HG02588 (cell line): Measurements from ENCODE around the gene DCST2.

Experiments used
- ATAC-seq: cut with Tn5 transposase; IDR thresholded peaks from one replicate; pipeline ENCODE4 v1.9.1; 2021; ENCODE audit warnings: mild to moderate bottlenecking, moderate library complexity; ENCODE audit not compliant: unreplicated experiment

DCST2 gene

DNA sequence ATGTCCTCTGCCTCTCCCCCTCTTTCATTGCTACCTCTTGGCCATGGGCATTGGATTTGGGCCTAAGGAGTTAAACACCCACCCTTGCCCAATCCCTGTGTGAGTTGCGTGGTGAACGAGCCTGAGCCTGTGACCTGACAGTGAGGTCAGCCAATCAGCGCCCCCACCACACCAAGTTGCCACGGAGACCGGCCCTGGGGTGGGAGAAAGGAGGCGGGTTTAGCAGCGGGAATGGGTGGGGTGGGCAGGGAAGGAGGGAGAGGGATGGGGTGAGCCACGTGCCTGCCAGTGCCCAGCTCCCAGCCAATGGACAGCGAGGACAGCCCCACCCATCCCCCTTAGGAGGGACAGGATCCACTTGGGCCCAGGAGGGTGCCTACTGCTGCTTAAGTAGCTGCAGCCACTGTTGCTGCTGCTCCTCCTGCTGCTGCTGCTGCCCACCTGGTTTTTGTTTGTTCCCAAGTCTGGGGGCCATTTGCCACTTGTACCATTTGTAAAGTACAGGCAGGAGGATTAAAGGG, 21.5 kb downstream of the DCST2 start:
- no peak for ATAC-seq

- no peak for ATAC-seq
Observed at GRCh38 chr1:155011437-155012025, 22.1 kb downstream of the DCST2 start.

- no peak for ATAC-seq
Observed at GRCh38 chr1:155011004-155011416, 22.6 kb downstream of the DCST2 start.

DNA sequence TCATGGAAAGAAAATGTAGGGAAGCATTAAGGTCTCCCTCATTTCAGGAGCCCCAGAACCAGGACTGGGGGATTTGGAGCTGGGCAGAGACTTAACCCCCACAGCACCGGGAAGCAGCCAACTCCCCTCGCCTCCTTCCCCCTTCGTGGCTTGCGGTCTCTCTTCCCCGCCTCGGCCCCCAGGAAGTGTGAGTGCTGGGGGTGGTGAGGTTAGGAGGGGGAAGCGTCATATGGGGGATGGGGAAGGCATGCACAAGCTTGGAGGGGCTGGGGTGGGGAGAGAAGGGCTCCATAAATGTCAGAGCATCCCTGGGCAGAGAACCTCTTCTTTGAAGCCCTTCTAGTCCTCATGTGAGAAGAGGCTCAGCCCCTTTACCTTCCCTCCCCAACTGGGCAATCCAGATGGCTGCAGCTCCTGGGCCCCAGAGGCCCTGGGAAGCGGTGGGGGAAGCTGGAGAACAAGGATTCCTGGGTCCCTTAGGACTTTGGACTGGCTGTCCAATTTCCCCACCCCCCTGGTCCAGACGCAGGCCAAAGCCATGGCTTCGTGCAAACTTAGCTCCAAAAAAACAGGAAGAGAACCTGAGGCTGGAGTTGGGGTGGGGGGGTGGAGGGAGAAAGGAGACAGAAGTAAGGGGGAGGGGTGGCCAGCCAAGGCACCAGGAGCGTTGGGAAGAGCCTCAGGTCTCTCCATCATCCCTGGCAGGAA, 23.2 kb downstream of the DCST2 start:
- ATAC-seq: no peak

DNA sequence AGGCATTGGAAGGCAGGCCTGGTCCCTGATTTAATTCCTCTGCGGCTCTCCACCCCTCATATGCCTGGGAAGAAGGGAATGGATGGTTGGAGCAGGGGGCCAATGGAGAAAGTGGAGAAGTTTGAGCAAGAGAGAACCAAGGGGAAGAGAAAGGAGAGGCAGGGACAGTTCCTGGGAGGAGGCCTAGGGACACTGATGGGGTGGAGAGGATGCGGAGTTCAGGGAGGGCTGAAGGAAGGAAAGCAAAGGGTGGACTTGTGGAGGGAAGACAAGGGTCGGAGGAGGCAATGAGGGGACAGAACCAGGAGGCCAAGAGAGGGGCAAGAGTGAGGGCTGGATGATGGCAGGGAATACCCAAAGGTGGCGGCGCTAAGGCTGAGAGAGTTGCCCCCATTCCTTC, 23.8 kb downstream of the DCST2 start:
- ATAC-seq: no peak

DNA sequence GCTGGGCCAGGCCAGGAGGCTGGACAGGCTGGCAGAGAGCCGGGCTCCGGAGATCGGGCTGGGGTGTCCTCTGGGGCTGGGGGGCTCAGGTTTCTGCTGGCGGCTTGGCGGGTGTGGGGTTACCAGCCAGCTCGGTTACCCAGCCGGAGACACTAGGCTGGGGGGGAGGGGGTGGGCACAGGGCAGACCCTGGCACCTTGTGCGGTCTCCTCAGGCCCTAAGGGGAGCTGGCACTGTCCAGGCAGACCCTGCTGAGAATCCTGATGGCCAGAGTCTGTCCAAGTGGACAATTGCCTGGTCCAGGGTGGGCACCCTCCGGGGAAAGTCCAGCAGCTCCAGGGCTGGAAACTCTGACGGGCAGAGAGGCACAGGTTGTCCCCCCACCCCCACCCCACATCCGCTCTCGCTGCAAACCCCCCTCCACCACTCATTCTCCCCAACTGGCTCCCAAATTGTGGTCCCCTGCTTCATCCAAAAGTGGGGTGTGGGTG, 24.3 kb downstream of the DCST2 start:
- no peak for ATAC-seq

DNA sequence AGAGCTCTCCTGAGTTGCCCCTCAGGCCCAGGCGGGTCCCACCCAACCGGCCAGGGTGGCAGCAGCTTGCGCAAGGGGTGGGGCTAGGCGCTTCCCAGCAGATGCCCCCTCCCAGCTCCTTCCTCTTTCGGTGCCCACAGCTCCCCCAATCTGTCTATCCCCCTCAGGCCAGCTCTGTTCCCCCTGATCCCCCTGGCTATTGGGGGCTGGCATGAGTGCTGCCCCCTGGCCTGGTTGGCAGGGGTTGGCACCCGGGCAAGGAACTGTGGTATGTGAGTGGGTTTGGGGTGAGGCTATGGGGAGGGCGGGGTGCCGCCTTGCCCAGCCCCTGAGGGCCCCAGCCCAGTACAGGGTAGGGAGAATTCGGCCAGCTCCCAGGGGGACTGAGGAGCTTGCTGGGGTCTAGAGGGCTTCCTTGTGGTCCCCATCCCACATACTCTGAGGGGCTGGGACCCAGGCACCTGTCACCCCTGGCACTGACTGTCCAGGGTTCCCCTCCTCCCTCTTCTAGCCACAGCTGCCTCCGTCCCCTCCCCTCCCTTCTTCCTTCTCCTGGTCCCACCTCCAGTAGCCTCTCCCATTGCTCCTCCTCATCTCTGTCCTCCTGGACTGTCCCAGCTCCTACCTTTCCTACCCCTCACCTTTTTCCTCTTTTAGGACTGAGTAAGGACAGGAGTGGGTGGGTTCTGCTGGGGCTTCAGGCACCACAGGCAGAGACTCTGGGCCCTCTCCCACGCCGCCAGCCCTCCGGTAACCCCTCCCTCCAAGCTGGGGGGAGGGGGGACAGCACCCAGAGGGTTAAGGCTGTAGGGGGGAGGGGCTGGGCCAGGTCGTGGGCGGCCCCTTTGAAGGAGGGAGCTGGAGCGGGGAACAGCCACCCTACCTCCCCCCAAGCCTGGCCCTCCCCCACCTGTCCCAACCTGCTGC, 25.3 kb downstream of the DCST2 start:
- ATAC-seq: no peak

- ATAC-seq: no peak
Observed at GRCh38 chr1:155007251-155007828, 26.2 kb downstream of the DCST2 start.

- ATAC-seq: no peak
Observed at GRCh38 chr1:155006601-155007101, 26.9 kb downstream of the DCST2 start.

DNA sequence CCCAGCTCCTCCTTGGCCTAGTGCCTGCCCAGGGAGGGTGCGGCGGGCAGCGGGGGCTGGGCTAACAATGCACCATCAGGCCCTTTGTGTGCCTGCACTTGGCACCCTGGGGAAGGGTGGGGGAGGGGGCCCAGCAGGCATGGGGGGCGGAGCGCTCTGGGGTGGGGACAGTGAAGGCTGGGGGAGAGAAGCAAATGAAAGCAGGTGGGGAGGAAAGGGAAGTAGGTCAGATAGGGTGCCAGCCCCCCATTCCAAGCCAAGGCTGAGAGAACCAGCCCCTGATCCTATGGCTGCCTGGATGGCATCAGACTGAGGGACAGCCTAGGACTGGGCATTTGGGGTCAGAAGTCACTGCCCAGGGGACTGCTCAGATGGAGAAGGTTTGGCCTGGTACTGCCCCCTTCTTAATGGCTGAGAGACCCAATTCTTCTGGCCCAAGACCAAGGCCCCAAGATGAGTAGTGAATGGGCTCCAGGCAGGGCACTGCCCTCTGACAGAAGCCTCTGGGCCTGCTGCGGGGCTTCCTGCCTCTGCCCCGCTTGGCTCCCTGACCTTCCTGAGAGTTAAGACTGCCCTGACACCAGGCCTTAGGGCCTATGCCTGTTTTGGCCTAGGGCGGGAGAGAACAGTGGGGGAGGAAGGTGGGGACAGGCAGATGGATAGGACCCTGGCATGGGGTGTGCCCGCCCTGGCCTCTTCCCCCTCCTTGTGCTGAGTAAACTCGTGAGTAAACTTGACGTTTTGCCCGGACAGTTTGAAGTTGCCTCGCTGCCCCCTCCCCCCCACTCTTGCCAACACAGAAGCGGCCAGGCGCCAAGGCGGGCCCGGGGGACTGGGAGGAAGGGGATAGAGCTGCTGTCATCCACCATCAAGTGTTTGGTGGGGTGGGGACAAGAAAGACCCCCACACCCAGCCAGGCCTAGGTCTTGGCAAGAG, 28.2 kb downstream of the DCST2 start:
- ATAC-seq: no peak

DNA sequence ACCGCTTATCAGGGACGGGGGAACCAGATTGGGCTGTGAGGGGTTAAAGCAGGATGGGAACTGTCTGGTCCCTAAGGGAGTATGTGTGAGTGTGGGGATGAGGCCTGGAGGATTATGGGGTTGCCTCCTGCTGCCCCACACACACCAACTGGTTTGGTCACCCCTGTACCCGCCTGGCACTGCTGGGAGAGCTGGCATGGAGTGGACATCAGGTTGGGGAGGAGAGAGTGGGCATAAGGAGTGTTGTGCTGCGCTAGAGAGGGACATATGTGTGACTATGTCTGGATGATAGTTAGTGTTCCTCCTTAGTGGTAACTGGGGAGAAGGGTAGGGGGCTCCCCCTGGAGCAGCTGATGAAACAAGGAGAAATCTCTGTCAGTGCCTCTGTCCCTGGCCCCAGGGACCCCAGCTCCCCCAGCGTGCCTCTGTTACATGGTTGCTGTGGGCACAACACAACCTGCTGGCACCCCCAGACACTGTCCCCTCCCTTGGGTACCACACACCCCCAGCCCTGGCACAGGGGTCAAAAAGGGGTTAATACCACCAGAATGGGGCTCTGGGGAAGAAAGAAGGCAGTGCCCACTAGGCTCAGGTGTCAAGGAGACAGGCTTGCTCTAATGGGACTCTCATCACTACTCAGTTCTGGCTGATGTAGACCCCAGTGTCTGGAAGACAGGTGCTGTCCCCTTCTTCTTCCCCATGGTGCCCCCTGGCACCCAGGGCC, 29.1 kb downstream of the DCST2 start:
- no peak for ATAC-seq

- no peak for ATAC-seq
Observed at GRCh38 chr1:155003766-155004351, 29.7 kb downstream of the DCST2 start.

DNA sequence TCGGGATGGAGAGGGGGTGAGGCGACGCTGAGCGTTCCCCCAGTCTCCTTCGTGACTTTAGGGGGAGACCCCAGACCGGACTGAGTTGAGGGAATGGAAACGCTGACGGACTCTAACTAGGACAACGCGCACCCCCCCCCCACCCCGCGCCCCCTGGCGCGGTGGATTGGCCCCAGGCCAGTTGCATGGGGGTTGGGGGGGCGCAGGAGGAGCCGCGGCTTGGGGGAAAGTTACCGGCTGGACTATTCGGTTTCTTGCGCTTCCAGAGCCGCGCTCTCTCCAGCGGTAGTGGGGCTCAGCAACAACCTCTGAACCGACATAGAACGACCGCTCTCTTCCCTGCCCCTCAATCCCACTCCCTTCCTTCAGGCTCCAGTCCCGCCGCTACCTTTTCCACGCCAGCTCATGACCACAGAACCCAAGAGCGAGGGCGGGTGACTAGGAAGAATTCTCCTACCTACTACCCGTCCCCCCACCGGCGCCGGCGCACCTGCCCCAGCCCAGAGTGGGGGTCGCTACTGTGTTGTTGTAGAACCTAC, 30.3 kb downstream of the DCST2 start:
- ATAC-seq: no peak

- ATAC-seq: no peak
Observed at GRCh38 chr1:155002464-155003226, 30.9 kb downstream of the DCST2 start, which contains the start of gene ZBTB7B. TSS of gene ZBTB7B (plus strand) at chr1:155002802. CDS start at chr1:155014661, 11,859 bp downstream.

DNA sequence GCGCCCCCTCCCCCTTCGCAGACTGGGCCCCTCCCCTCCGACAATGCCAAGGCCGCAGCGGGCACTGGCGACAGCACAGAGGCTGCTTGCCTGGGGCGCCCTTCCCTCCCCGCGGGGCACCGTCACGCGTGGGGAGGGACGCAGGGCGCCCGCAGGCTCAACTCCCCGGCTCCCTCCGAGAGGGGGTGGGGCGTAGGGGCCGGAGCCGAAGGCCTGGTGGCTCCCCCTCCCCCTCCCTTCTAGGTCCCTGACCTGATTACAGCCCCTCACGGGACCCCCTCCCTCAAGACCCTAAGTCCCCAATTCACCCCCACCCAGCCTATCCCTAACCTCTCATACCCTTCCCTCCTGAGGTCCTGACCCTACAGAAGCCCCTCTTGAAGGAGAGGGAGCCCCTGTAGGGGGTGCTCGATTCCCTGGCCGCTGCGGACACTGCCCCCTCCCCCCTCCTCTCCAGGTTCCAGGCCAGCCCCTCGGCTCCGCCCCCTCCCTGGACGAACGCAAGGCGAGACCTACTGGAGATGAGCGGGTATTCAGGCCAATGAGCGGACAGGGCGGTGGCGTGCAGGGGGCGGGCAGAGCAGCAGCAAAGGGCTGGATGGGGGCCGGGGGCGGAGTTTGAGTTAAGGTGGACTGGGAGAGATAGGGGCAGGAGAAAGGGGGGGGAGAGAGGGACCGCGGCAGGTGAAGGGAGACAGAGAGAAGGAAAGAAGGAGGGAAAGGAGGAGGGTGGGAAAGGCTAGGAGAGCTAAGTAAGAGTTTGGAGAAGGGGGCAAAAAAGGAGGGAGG, 31.7 kb downstream of the DCST2 start:
- ATAC-seq: peak; percentile 54

GRCh38 chr1:155001425-155001674, 32.2 kb downstream of the DCST2 start:
- ATAC-seq: no peak
